Measurements from ENCODE around the gene KRTAP9-6. TPM values are rescaled to one million over a fixed set of nuclear protein-coding genes. Genes with fewer than 3 reads are reported as not detected.
"Not testable (repeated sequence)": the region's sequence is repeated elsewhere in the genome, so short reads cannot be mapped to it uniquely, and the experiment has no call there.

The KRTAP9-6 gene
- total RNA-seq, 1 experiment from 2014 or later, result not detected

DNA sequence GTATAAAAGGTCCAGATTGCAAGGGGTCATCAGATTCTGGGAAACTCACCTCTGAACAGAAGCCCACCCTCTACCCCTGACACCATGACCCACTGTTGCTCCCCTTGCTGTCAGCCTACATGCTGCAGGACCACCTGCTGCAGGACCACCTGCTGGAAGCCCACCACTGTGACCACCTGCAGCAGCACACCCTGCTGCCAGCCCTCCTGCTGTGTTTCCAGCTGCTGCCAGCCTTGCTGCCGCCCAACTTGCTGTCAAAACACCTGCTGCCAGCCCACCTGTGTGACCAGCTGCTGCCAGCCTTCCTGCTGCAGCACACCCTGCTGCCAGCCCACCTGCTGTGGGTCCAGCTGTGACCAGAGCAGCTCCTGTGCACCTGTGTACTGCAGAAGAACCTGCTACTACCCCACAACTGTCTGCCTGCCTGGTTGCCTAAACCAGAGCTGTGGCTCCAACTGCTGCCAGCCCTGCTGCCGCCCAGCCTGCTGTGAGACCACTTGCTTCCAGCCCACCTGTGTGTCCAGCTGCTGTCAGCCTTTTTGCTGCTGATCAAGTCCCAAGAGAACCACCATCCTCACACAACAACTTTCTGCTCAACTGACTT lies 15.4 kb upstream of the KRTAP9-6 start, which contains the start of gene KRTAP9-4:
TSS of gene KRTAP9-4 (plus strand) at position 51 of the 604 bp plus-strand sequence. CDS start at position 85, 34 bp downstream.
- H3K4me3 ChIP-seq (ENCODE audit: low read depth, low read length, poor library complexity, severe bottlenecking); CTCF ChIA-PET; H3K36me3 ChIP-seq (ENCODE audit: insufficient read depth, low read length, poor library complexity, severe bottlenecking); DNase-seq (ENCODE audit: low spot score); H3K27ac ChIP-seq (ENCODE audit: low read depth, low read length, poor library complexity, severe bottlenecking); H3K4me1 ChIP-seq (ENCODE audit: insufficient read depth, low read length, poor library complexity, severe bottlenecking); BruUV-seq (replicated peaks); POLR2A ChIA-PET (ENCODE audit: low non-redundant PET); intact Hi-C loops (cut with micrococcal nuclease; ENCODE audit: unreplicated experiment); H3K27me3 ChIP-seq (replicated peaks; ENCODE audit: insufficient read depth, low read depth, low read length, poor library complexity); H3K9me3 ChIP-seq (ENCODE audit: low read depth, low read length, poor library complexity, severe bottlenecking): not testable (repeated sequence)

DNA sequence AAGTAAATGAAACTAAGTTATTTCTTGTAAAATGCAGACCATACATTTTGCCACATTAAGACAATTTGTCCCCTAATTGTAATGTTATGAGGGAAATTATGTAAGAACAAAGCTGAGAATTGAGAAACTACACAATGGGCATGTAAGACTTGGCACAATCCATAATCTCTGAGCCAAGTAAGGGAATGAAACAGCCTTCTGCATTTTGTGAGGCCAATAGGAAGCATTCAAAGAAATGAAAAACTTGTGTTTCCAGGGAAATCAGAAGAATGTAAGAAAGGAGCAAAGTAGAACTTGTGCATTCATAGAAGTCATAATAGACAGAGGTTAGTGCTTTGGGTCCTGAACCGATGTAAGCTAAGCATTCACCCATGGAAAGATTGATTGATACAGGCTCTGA lies 13.9 kb upstream of the KRTAP9-6 start:
- intact Hi-C loops (cut with micrococcal nuclease; ENCODE audit: unreplicated experiment), result no loop called here
- CTCF ChIA-PET, result no interaction called here
- no TSS peak for BruUV-seq (replicated peaks)

DNA sequence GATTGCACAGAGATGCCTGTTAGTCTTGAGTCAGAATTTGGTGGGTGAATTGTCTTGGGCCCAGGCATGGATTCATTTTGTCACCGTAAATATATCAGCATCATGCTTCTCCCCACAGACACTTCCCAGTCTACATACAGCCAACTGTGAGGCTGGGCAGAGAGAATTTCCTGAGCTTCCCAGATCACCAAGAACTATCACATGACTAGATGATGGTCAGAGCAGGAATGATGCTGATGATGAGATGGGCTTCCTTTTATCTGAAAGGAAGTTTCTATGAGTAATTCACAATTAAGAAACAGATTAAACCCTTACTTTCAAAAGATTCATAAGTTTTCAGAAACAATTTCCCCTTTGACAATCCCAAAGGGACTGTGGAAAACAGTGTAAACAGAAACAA lies 10.3 kb upstream of the KRTAP9-6 start:
- no TSS peak for BruUV-seq (replicated peaks)
- intact Hi-C loops (cut with micrococcal nuclease; ENCODE audit: unreplicated experiment), result no loop called here
- DNase-seq (ENCODE audit: low spot score), result no peak

More for the DNA sequence above, 13.9 kb upstream of the KRTAP9-6 start:
- POLR2A ChIA-PET (ENCODE audit: low non-redundant PET), result no interaction called here
- Histone ChIP-seq H3K4me3 (ENCODE audit: low read depth, low read length, poor library complexity, severe bottlenecking) (no peak overlapping the region), H3K27me3 (replicated peaks; ENCODE audit: insufficient read depth, low read depth, low read length, poor library complexity) (no peaks in the 10 kb centered on the region), H3K9me3 (ENCODE audit: low read depth, low read length, poor library complexity, severe bottlenecking) (no peaks in the 10 kb centered on the region), H3K4me1 (ENCODE audit: insufficient read depth, low read length, poor library complexity, severe bottlenecking) (no peaks in the 10 kb centered on the region), H3K27ac (ENCODE audit: low read depth, low read length, poor library complexity, severe bottlenecking) (no peak overlapping the region), H3K36me3 (ENCODE audit: insufficient read depth, low read length, poor library complexity, severe bottlenecking) (no peaks in the 10 kb centered on the region)
- TF ChIP-seq, protein P1, sequence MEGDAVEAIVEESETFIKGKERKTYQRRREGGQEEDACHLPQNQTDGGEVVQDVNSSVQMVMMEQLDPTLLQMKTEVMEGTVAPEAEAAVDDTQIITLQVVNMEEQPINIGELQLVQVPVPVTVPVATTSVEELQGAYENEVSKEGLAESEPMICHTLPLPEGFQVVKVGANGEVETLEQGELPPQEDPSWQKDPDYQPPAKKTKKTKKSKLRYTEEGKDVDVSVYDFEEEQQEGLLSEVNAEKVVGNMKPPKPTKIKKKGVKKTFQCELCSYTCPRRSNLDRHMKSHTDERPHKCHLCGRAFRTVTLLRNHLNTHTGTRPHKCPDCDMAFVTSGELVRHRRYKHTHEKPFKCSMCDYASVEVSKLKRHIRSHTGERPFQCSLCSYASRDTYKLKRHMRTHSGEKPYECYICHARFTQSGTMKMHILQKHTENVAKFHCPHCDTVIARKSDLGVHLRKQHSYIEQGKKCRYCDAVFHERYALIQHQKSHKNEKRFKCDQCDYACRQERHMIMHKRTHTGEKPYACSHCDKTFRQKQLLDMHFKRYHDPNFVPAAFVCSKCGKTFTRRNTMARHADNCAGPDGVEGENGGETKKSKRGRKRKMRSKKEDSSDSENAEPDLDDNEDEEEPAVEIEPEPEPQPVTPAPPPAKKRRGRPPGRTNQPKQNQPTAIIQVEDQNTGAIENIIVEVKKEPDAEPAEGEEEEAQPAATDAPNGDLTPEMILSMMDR (conservative IDR thresholded peaks at IDR 0.05; ENCODE audit: low read depth, low read length), result no peak
- no peak for TF ChIP-seq EZH2 (IDR thresholded peaks at IDR 0.05; ENCODE audit: borderline replicate concordance, low read depth, low read length, poor library complexity, severe bottlenecking)
- DNase-seq (ENCODE audit: low spot score), result no peak

DNA sequence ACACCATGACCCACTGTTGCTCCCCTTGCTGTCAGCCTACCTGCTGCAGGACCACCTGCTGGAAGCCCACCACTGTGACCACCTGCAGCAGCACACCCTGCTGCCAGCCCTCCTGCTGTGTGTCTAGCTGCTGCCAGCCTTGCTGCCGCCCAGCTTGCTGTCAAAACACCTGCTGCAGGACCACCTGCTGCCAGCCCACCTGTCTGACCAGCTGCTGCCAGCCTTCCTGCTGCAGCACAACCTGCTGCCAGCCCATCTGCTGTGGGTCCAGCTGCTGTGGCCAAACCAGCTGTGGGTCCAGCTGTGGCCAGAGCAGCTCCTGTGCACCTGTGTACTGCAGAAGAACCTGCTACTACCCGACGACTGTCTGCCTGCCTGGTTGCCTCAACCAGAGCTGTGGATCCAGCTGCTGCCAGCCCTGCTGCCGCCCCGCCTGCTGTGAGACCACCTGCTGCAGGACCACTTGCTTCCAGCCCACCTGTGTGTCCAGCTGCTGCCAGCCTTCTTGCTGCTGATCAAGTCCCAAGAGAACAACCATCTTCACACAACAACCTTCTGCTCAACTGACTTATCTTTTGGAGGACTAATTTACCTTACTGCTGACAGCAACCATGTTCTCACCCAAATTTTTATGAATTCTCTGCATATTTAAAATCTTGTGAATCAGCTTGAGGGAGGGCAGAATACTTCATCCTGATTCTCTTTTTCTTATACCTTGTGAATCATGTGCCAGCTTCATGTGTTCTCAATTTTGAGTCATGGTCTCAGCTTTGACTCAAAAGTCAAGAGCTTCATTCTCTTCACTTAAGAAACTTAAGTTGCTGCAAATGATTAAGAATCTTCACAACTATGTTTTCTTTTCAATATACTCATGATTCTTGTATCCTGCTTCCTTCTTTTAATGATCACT lies 9.5 kb upstream of the KRTAP9-6 start, which contains the start of gene KRTAP9-9:
TSS of gene KRTAP9-9 (plus strand) at position 4 of the 910 bp plus-strand sequence.
- BruUV-seq (replicated peaks); intact Hi-C loops (cut with micrococcal nuclease; ENCODE audit: unreplicated experiment); H3K9me3 ChIP-seq (ENCODE audit: low read depth, low read length, poor library complexity, severe bottlenecking); CTCF ChIA-PET; H3K27ac ChIP-seq (ENCODE audit: low read depth, low read length, poor library complexity, severe bottlenecking); H3K4me1 ChIP-seq (ENCODE audit: insufficient read depth, low read length, poor library complexity, severe bottlenecking); H3K4me3 ChIP-seq (ENCODE audit: low read depth, low read length, poor library complexity, severe bottlenecking); H3K36me3 ChIP-seq (ENCODE audit: insufficient read depth, low read length, poor library complexity, severe bottlenecking); H3K27me3 ChIP-seq (replicated peaks; ENCODE audit: insufficient read depth, low read depth, low read length, poor library complexity); DNase-seq (ENCODE audit: low spot score); POLR2A ChIA-PET (ENCODE audit: low non-redundant PET): not testable (repeated sequence)

More for the DNA sequence above, 10.3 kb upstream of the KRTAP9-6 start:
- Histone ChIP-seq H3K4me3 (ENCODE audit: low read depth, low read length, poor library complexity, severe bottlenecking) (no peak overlapping the region), H3K9me3 (ENCODE audit: low read depth, low read length, poor library complexity, severe bottlenecking) (no peaks in the 10 kb centered on the region), H3K36me3 (ENCODE audit: insufficient read depth, low read length, poor library complexity, severe bottlenecking) (no peaks in the 10 kb centered on the region), H3K27ac (ENCODE audit: low read depth, low read length, poor library complexity, severe bottlenecking) (no peak overlapping the region), H3K4me1 (ENCODE audit: insufficient read depth, low read length, poor library complexity, severe bottlenecking) (no peaks in the 10 kb centered on the region), H3K27me3 (replicated peaks; ENCODE audit: insufficient read depth, low read depth, low read length, poor library complexity) (no peaks in the 10 kb centered on the region)
- ChIA-PET POLR2A (ENCODE audit: low non-redundant PET) (no interaction called here), CTCF (no interaction called here)
- no peak for TF ChIP-seq EZH2 (IDR thresholded peaks at IDR 0.05; ENCODE audit: borderline replicate concordance, low read depth, low read length, poor library complexity, severe bottlenecking)
- TF ChIP-seq, protein P1 (conservative IDR thresholded peaks at IDR 0.05; ENCODE audit: low read depth, low read length), result no peak
